Neural crest cell (in vitro differentiated cells): Measurements from ENCODE around the gene LRRC49. TPM values are rescaled to one million over a fixed set of nuclear protein-coding genes. Genes with fewer than 3 reads are reported as not detected.

Experiments used
- DNase-seq: peaks from one replicate; pipeline ENCODE4 v3.0.0; 2021; ENCODE audit warnings: low read depth, mixed read lengths, low spot score
- H3K27ac Mint-ChIP-seq: one replicate; pipeline ENCODE4 v1.8.0; 2021; ENCODE audit warnings: mild to moderate bottlenecking, mixed read lengths; ENCODE audit not compliant: unreplicated experiment
- H3K27me3 Mint-ChIP-seq: 2 replicates; pipeline ENCODE4 v1.8.0; 2021; ENCODE audit warnings: low read depth, mild to moderate bottlenecking, mixed read lengths
- H3K36me3 Mint-ChIP-seq: 2 replicates; pipeline ENCODE4 v1.8.0; 2021; ENCODE audit warnings: low read depth, mild to moderate bottlenecking, mixed read lengths
- H3K4me1 Mint-ChIP-seq: 2 replicates; pipeline ENCODE4 v1.8.0; 2021; ENCODE audit warnings: mixed read lengths
- H3K4me3 Mint-ChIP-seq: one replicate; pipeline ENCODE4 v1.8.0; 2021; ENCODE audit warnings: mild to moderate bottlenecking, mixed read lengths
- H3K9me3 Mint-ChIP-seq: 2 replicates; pipeline ENCODE4 v1.8.0; 2021; ENCODE audit warnings: mixed read lengths
- CTCF ChIP-seq: fragments of 200-600 bp; sonication (generic); conservative IDR thresholded peaks from 2 replicates; pipeline ENCODE4 v1.5.0; 2021; ENCODE audit warnings: antibody characterized with exemption, mild to moderate bottlenecking
- total RNA-seq: library from RNA; stranded (reverse); gene quantifications from 2 replicates; pipeline ENCODE4 v1.2.1, GENCODE V29; 2021

The LRRC49 gene
- total RNA-seq, 1 donor from 2014 or later = 20.9 TPM

GRCh38 chr15:71089801-71090200 lies 197.2 kb downstream of the LRRC49 start:
- Mint-ChIP-seq H3K4me1 (no peaks in the 10 kb centered on the region), H3K36me3 (no peaks in the 10 kb centered on the region), H3K4me3 (no peak overlapping the region), H3K27me3 (peaks cover 19% of the 10 kb centered on the region), H3K27ac (no peak overlapping the region), H3K9me3 (peaks cover 21% of the 10 kb centered on the region)
- DNase-seq = no peak
- no peak for TF ChIP-seq CTCF

- Mint-ChIP-seq H3K36me3 (no peaks in the 10 kb centered on the region), H3K4me3 (no peak overlapping the region), H3K9me3 (peaks cover 19% of the 10 kb centered on the region), H3K27ac (no peak overlapping the region), H3K4me1 (no peaks in the 10 kb centered on the region), H3K27me3 (peaks cover 12% of the 10 kb centered on the region)
- no peak for DNase-seq
- TF ChIP-seq CTCF = no peak
Observed at GRCh38 chr15:71091601-71092000, 199.0 kb downstream of the LRRC49 start.

GRCh38 chr15:71092056-71092600 lies 199.5 kb downstream of the LRRC49 start:
- Mint-ChIP-seq H3K4me1 (no peaks in the 10 kb centered on the region), H3K4me3 (no peak overlapping the region), H3K9me3 (peaks cover 13% of the 10 kb centered on the region), H3K27me3 (peaks cover 11% of the 10 kb centered on the region), H3K27ac (no peak overlapping the region), H3K36me3 (no peaks in the 10 kb centered on the region)
- no peak for TF ChIP-seq CTCF
- DNase-seq = no peak

GRCh38 chr15:71093054-71094024 lies 200.7 kb downstream of the LRRC49 start:
- TF ChIP-seq CTCF = no peak
- Mint-ChIP-seq H3K36me3 (no peaks in the 10 kb centered on the region), H3K27me3 (peaks cover 7% of the 10 kb centered on the region), H3K4me1 (no peaks in the 10 kb centered on the region), H3K4me3 (no peak overlapping the region), H3K27ac (no peak overlapping the region), H3K9me3 (peaks cover 9% of the 10 kb centered on the region)
- no peak for DNase-seq

- Mint-ChIP-seq H3K27me3 (peaks cover 7% of the 10 kb centered on the region), H3K9me3 (peaks cover 4% of the 10 kb centered on the region), H3K36me3 (no peaks in the 10 kb centered on the region), H3K4me3 (no peak overlapping the region), H3K4me1 (no peaks in the 10 kb centered on the region), H3K27ac (no peak overlapping the region)
- no peak for DNase-seq
- no peak for TF ChIP-seq CTCF
Observed at GRCh38 chr15:71094137-71094536, 201.5 kb downstream of the LRRC49 start.
